ENCODE results near the gene REEP3.

DNA sequence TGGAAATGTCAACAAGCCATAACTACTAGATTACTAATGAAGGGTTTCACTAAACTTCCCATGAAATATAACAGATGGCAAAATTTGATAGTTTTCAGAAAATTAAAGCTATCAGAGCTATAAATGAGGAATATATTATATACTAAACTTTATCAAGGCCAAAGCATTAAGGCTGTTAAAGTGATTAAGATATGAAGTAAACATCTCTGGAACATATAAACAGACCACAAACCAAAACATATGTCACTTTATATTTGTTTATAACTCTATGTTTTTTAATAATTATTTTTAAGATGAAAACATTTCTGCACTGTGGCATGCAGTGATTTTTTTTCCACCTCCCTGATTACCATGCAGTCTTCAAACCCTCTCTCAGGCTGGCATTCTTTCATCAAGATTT is 120.2 kb downstream of the REEP3 start:
- TF ChIP-seq, protein P1, sequence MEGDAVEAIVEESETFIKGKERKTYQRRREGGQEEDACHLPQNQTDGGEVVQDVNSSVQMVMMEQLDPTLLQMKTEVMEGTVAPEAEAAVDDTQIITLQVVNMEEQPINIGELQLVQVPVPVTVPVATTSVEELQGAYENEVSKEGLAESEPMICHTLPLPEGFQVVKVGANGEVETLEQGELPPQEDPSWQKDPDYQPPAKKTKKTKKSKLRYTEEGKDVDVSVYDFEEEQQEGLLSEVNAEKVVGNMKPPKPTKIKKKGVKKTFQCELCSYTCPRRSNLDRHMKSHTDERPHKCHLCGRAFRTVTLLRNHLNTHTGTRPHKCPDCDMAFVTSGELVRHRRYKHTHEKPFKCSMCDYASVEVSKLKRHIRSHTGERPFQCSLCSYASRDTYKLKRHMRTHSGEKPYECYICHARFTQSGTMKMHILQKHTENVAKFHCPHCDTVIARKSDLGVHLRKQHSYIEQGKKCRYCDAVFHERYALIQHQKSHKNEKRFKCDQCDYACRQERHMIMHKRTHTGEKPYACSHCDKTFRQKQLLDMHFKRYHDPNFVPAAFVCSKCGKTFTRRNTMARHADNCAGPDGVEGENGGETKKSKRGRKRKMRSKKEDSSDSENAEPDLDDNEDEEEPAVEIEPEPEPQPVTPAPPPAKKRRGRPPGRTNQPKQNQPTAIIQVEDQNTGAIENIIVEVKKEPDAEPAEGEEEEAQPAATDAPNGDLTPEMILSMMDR (IDR thresholded peaks at IDR 0.05): no peak
- TF ChIP-seq, protein P2, sequence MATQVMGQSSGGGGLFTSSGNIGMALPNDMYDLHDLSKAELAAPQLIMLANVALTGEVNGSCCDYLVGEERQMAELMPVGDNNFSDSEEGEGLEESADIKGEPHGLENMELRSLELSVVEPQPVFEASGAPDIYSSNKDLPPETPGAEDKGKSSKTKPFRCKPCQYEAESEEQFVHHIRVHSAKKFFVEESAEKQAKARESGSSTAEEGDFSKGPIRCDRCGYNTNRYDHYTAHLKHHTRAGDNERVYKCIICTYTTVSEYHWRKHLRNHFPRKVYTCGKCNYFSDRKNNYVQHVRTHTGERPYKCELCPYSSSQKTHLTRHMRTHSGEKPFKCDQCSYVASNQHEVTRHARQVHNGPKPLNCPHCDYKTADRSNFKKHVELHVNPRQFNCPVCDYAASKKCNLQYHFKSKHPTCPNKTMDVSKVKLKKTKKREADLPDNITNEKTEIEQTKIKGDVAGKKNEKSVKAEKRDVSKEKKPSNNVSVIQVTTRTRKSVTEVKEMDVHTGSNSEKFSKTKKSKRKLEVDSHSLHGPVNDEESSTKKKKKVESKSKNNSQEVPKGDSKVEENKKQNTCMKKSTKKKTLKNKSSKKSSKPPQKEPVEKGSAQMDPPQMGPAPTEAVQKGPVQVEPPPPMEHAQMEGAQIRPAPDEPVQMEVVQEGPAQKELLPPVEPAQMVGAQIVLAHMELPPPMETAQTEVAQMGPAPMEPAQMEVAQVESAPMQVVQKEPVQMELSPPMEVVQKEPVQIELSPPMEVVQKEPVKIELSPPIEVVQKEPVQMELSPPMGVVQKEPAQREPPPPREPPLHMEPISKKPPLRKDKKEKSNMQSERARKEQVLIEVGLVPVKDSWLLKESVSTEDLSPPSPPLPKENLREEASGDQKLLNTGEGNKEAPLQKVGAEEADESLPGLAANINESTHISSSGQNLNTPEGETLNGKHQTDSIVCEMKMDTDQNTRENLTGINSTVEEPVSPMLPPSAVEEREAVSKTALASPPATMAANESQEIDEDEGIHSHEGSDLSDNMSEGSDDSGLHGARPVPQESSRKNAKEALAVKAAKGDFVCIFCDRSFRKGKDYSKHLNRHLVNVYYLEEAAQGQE (IDR thresholded peaks at IDR 0.05; ENCODE audit: insufficient read depth in 1 of 2, low read depth in 2 of 2, low read length in 1 of 2): no peak
